Psoas muscle (tissue), 8 donors: ENCODE measurements around the gene SH3RF3. TPM values are rescaled to one million over a fixed set of nuclear protein-coding genes. Genes with fewer than 3 reads are reported as not detected.

Experiments
- ATAC-seq, 4 donors: fragments of 200-7000 bp; cut with Tn5 transposase; one replicate each; pipeline ENCODE4 v1.9.1; 2020; ENCODE audit warnings: moderate library complexity in 3 of 4, mild to moderate bottlenecking in 2 of 4
- DNase-seq, 2 donors: peaks; one replicate each; pipeline ENCODE4 v3.0.0-alpha.2; 2020
- H3K27ac ChIP-seq: fragments of 200-600 bp; one replicate; pipeline ENCODE4 v1.8.0; 2022
- H3K27me3 ChIP-seq, 3 donors: fragments of 200-600 bp in 1 of 3; one replicate each; pipeline versions ENCODE4 v1.6.1 to v1.8.0; 2013 to 2022; ENCODE audit warnings: low read length in 2 of 3, mild to moderate bottlenecking in 2 of 3, moderate library complexity in 1 of 3; ENCODE audit not compliant: insufficient read depth in 3 of 3
- H3K36me3 ChIP-seq, 2 donors: fragments of 200-600 bp in 1 of 2; one replicate each; pipeline versions ENCODE4 v1.6.1 to v1.8.0; 2013 to 2022; ENCODE audit warnings: low read depth in 1 of 2, mild to moderate bottlenecking in 1 of 2, moderate library complexity in 1 of 2; ENCODE audit not compliant: insufficient read depth in 1 of 2
- H3K4me1 ChIP-seq: fragments of 200-600 bp; one replicate; pipeline ENCODE4 v1.8.0; 2022
- H3K4me3 ChIP-seq: fragments of 200-600 bp; one replicate; pipeline ENCODE4 v1.8.0; 2022; ENCODE audit warnings: mild to moderate bottlenecking
- H3K9me3 ChIP-seq: fragments of 200-600 bp; one replicate; pipeline ENCODE4 v1.8.0; 2022
- WGBS, 3 donors: extraction: QIAGEN DNeasy Blood & Tissue Kit; methylation state at CpG; one replicate each; pipeline versions ENCODE4 v1.1.6 to v1.1.7; 2013; 5-methylcytosine and 5-hydroxymethylcytosine counted together
- intact Hi-C, 2 donors: fragments of 100-400 bp; cut with DNase I; formaldehyde crosslinking; loops; one replicate each; pipeline versions ENCODE4 v1.11.0 to v1.14.2; 2022
- polyA plus RNA-seq, 3 donors: library from polyadenylated mRNA; stranded (reverse); fragments of 200-250 nt; gene quantifications; one replicate each; pipeline ENCODE4 v1.2.3, GENCODE V29; 2013
- total RNA-seq, 4 donors: library from RNA; stranded (reverse); fragmentation: NEBNext Ultra II Directional in 2 of 4; extraction: Animal tissue kit (Norgen Biotek cat#: 25700) in 2 of 4; gene quantifications; one replicate each; pipeline versions ENCODE4 v1.2.1 to v1.2.4, GENCODE V29; 2021 to 2023
- TF ChIP-seq, protein P1 (sequence below): fragments of 200-600 bp; IDR thresholded peaks from one replicate; pipeline ENCODE4 v1.8.0; 2022; ENCODE audit warnings: antibody characterized with exemption
- donor health status: healthy with polysubstance abuse.
- donor health status: DM: no; HTN: no; CAD: no; lungs with moderate emphysema.
- donor health status: Bipolar disorder and iron deficiency.
- donor health status: healthy.
- donor health status: DM: yes; HTN: yes; CAD: no.
- donor health status: DM: no; HTN: no; CAD: no.
- donor health status: DM: no; HTN: no; CAD: no.
- donor health status: DM: yes; HTN: yes; CAD: no.

The SH3RF3 gene
- total and polyA plus RNA-seq, 7 donors = 4.6 to 27.0 (median 9.0) TPM

DNA sequence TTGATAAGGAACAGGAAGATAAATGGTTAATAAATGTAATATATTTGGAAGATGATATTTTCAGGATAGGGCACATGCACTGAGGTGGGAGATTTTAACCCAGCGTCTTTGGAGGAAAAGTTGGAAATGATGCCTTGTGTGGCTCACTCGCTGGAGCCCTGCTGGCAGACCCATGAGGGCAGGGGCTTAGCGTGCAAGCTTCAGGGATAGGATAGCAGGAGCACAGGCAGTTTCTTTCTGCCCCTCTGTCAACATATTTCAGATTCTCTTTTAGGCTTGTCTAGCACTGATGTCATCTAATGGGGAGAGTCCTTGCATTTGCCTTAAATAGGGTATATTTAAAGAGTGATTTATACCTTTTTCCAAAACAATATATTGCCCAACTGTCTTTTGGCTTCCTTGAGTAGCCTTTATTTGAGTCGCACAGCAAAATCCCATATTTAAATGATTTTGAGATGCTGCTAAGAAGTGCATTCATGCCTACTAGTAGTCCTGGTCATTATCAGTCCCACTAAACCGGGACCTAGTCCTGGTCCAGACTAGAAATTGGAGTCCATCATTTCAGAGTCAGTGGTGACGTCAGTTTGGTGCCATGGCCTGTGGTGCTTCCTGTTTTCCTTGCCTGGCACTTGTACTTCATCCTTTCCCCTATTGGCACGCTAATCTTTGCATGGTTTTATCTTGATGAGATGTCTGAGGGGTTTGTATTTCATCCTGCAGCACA, 45.8 kb downstream of the SH3RF3 start:
- ATAC-seq (no peak), DNase-seq (no peak)
- intact Hi-C loops = loop anchor here in 1 of 2 donors (5.0 kb wide), 2 partner anchors 42 to 58 kb away; no protein-coding TSS in a partner anchor
- no peaks in the 10 kb centered on the region for H3K36me3 ChIP-seq
- H3K27me3 ChIP-seq = no peaks in the 10 kb centered on the region
- 61 to 80% (median 61%) methylated on average over 7 of the region's 7 CpGs for WGBS, 3 donors
- no peaks in the 10 kb centered on the region for H3K9me3 ChIP-seq
- TF ChIP-seq, protein P1, sequence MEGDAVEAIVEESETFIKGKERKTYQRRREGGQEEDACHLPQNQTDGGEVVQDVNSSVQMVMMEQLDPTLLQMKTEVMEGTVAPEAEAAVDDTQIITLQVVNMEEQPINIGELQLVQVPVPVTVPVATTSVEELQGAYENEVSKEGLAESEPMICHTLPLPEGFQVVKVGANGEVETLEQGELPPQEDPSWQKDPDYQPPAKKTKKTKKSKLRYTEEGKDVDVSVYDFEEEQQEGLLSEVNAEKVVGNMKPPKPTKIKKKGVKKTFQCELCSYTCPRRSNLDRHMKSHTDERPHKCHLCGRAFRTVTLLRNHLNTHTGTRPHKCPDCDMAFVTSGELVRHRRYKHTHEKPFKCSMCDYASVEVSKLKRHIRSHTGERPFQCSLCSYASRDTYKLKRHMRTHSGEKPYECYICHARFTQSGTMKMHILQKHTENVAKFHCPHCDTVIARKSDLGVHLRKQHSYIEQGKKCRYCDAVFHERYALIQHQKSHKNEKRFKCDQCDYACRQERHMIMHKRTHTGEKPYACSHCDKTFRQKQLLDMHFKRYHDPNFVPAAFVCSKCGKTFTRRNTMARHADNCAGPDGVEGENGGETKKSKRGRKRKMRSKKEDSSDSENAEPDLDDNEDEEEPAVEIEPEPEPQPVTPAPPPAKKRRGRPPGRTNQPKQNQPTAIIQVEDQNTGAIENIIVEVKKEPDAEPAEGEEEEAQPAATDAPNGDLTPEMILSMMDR = no peak
- H3K4me1 ChIP-seq = peaks cover 69% of the 10 kb centered on the region
- peak overlapping the region; percentile 80 for H3K27ac ChIP-seq
- no peak overlapping the region for H3K4me3 ChIP-seq

DNA sequence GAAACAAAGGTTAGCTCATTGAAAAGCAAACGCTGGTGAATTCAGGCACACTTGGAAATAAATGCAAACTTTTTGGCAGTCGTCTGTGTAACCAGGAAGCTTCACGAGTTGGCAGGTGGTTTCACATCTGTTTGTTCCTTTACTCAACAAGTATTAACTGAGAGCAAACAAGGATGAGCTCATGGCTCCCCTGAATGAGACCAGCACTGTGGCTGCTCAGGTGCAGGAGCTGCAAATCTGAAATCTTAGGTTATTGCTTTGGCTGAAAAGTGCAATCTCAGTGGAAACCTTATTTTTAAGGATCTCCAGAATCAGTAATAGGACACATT, 46.3 kb downstream of the SH3RF3 start:
- WGBS, 3 donors = 17 to 42% (median 24%) methylated on average over 3 of the region's 3 CpGs
- TF ChIP-seq, protein P1 = no peak
- DNase-seq = no peak
- no peak overlapping the region for H3K4me3 ChIP-seq
- no peak for ATAC-seq
- no peaks in the 10 kb centered on the region for H3K36me3 ChIP-seq
- peaks cover 69% of the 10 kb centered on the region for H3K4me1 ChIP-seq
- intact Hi-C loops = loop anchor here in 1 of 2 donors (5.0 kb wide), 1 partner anchor 57 kb away; no protein-coding TSS in a partner anchor
- H3K27ac ChIP-seq = no peak overlapping the region
- no peaks in the 10 kb centered on the region for H3K9me3 ChIP-seq
- no peaks in the 10 kb centered on the region for H3K27me3 ChIP-seq

DNA sequence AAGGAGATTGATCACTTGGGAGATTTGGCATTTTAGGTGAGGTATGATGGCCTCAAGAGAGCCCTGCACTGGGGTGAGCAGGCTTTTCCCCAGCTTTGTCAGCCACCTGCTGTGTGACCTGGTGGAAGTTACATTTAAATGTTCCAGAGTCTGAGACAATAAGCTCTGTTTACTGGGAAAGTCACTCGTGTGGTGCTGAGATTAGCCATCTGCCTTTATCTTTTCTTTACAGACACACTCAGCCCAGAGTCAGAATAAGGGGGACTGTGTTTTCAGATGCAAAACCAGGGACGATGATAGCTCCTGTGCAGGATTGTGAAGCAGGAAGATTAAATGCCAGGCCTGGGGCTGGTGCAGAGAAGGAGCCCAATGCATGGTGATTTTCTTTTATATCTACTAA, 47.9 kb downstream of the SH3RF3 start:
- TF ChIP-seq, protein P1 = no peak
- DNase-seq (no peak), ATAC-seq (no peak)
- Histone ChIP-seq H3K27me3 (no peaks in the 10 kb centered on the region), H3K4me3 (no peak overlapping the region), H3K9me3 (no peaks in the 10 kb centered on the region), H3K36me3 (no peaks in the 10 kb centered on the region), H3K27ac (no peak overlapping the region), H3K4me1 (peaks cover 54% of the 10 kb centered on the region)
- 27 to 52% (median 29%) methylated on average over 2 of the region's 2 CpGs for WGBS, 3 donors
- intact Hi-C loops = loop anchor here in 1 of 2 donors (5.0 kb wide), 1 partner anchor 55 kb away; no protein-coding TSS in a partner anchor

DNA sequence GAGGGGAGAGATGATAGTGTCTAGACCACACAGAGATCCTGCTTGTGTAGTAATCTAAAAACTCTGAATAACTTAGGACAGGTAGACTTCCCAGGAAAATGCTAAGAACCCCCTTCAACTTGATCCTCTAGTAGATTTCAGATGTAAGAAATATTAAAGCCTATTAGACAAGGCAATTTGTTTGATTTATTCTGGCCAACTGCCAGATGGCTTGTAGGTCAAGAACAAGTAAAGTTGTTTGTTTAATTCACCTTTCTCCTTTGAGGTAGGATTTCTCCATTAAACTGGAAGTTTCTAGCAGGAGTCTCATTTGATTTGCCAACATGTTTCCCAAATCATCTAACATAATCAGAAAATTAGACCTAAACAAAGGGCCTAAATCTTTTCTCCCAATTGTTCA, 48.6 kb downstream of the SH3RF3 start:
- intact Hi-C loops = loop anchor here in 1 of 2 donors (5.0 kb wide), 1 partner anchor 55 kb away; no protein-coding TSS in a partner anchor
- Histone ChIP-seq H3K27me3 (no peaks in the 10 kb centered on the region), H3K27ac (no peak overlapping the region), H3K4me3 (no peak overlapping the region), H3K4me1 (peaks cover 47% of the 10 kb centered on the region), H3K9me3 (no peaks in the 10 kb centered on the region), H3K36me3 (no peaks in the 10 kb centered on the region)
- ATAC-seq = no peak
- TF ChIP-seq, protein P1 = no peak
- no peak for DNase-seq
